Tibial artery (tissue), 4 donors: ENCODE results near the gene SLAMF9.

ENCODE experiments used
- DNase-seq, 2 donors: peaks; one replicate each; pipeline ENCODE4 v3.0.0-alpha.2; 2019
- H3K27ac ChIP-seq, 2 donors: fragments of 200-600 bp; sonication (generic) in 1 of 2; 1 replicate in 1 of 2; 2 replicates in 1 of 2; pipeline ENCODE4 v1.5.1; 2018 to 2019; ENCODE audit warnings: mild to moderate bottlenecking in 1 of 2
- H3K27me3 ChIP-seq, 2 donors: fragments of 200-600 bp; sonication (generic) in 1 of 2; one replicate each; pipeline versions ENCODE4 v1.5.1 to v1.6.0; 2016 to 2019
- H3K36me3 ChIP-seq, 3 donors: fragments of 200-600 bp; sonication (generic) in 2 of 3; one replicate each; pipeline ENCODE4 v1.5.1; 2016 to 2019; ENCODE audit warnings: mild to moderate bottlenecking in 2 of 3
- H3K4me1 ChIP-seq, 4 donors: fragments of 200-600 bp; sonication (generic) in 2 of 4; 1 replicate in 3 of 4; 2 replicates in 1 of 4; pipeline ENCODE4 v1.5.1; 2016 to 2019
- H3K4me3 ChIP-seq, 2 donors: fragments of 200-600 bp; sonication (generic) in 1 of 2; 1 replicate in 1 of 2; 2 replicates in 1 of 2; pipeline ENCODE4 v1.5.1; 2018 to 2019; ENCODE audit warnings: mild to moderate bottlenecking in 2 of 2
- H3K9me3 ChIP-seq, 3 donors: fragments of 200-600 bp; sonication (generic) in 1 of 3; one replicate each; pipeline ENCODE4 v1.5.1; 2016 to 2019
- intact Hi-C: fragments of 100-400 bp; cut with DNase I; formaldehyde crosslinking; loops from one replicate; pipeline ENCODE4 v1.15.0; 2023; ENCODE audit warnings: low total_unique reads
- TF ChIP-seq, protein P1 (sequence below), 2 experiments: fragments of 200-600 bp in 1 of 2; fragments of 450-650 bp in 1 of 2; IDR thresholded peaks; one replicate each; pipeline ENCODE4 v1.5.1; 2017 to 2019; ENCODE audit warnings: antibody characterized with exemption in 2 of 2, mild to moderate bottlenecking in 1 of 2, moderate library complexity in 1 of 2

Gene SLAMF9

DNA sequence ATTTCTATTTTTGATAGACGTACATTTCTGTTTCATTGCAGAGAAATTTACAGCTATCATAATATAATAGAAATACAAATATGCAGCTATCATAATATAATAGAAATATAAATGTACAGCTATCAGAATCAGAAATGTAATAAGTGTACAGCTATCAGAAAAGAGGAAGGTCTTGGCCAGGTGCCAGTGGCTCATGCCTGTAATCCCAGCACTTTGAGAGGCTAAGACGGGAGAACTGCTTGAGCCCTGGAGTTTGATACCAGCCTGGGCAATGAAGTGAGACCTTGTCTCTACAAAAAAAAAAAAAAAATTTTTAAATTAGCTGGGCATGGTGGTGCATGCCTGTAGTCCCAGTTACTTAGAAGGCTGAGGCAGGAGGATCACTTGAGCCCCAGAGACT lies 39.9 kb upstream of the SLAMF9 start:
- no peaks in the 10 kb centered on the region for H3K9me3 ChIP-seq
- DNase-seq = no peak
- H3K4me3 ChIP-seq = no peak overlapping the region
- H3K27me3 ChIP-seq = peaks cover 0 to 3% of the 10 kb centered on the region in 2 donors
- intact Hi-C loops = no loop called here
- H3K27ac ChIP-seq = no peak overlapping the region
- no peaks in the 10 kb centered on the region for H3K36me3 ChIP-seq
- TF ChIP-seq, protein P1, sequence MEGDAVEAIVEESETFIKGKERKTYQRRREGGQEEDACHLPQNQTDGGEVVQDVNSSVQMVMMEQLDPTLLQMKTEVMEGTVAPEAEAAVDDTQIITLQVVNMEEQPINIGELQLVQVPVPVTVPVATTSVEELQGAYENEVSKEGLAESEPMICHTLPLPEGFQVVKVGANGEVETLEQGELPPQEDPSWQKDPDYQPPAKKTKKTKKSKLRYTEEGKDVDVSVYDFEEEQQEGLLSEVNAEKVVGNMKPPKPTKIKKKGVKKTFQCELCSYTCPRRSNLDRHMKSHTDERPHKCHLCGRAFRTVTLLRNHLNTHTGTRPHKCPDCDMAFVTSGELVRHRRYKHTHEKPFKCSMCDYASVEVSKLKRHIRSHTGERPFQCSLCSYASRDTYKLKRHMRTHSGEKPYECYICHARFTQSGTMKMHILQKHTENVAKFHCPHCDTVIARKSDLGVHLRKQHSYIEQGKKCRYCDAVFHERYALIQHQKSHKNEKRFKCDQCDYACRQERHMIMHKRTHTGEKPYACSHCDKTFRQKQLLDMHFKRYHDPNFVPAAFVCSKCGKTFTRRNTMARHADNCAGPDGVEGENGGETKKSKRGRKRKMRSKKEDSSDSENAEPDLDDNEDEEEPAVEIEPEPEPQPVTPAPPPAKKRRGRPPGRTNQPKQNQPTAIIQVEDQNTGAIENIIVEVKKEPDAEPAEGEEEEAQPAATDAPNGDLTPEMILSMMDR (IDR thresholded peaks at IDR 0.05) = no peak
- H3K4me1 ChIP-seq = no peaks in the 10 kb centered on the region

DNA sequence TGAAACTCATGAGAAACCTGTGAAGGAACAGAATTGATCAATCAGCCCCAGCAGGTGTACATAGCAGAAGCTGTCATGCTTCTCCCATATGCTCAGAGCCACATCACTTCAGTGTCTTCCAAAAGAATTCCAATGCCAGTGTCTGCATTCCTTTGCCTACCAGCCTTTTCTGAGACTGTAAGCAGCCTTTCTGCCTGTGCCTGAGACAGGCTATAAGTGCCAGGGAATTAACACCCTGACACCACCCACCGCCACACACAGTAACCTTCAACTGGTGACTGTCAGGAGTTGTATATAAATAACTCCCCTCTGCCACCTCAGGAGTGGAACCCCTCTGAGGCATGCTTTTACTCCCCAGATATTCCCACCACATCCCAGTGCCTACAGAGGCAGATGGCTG lies 38.1 kb upstream of the SLAMF9 start:
- no peak for DNase-seq
- Histone ChIP-seq H3K9me3 (no peaks in the 10 kb centered on the region), H3K4me3 (no peak overlapping the region), H3K36me3 (no peaks in the 10 kb centered on the region), H3K4me1 (no peaks in the 10 kb centered on the region), H3K27ac (no peak overlapping the region), H3K27me3 (peaks cover 0 to 7% of the 10 kb centered on the region in 2 donors)
- TF ChIP-seq, protein P1 (IDR thresholded peaks at IDR 0.05) = no peak
- intact Hi-C loops = no loop called here

DNA sequence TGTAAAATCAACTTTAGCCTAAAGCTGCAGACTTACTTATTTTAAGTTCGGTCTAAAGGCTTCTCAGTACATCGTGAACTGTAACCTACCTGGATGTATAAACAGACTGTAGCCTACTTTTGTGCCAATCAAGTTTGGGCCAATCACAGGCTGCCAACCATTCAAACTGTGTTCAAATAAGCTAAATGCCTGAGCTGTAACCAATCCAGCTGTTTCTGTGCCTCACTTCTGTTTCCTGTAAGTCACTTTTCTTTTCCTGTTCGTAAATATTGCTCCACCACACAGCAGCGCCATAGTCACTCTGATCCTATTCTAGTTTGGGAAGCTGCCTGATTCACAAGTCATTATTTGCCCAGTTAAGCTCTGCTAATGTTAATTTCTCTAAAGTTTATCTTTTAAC lies 37.5 kb upstream of the SLAMF9 start:
- Histone ChIP-seq H3K4me1 (no peaks in the 10 kb centered on the region), H3K27ac (no peak overlapping the region), H3K27me3 (peaks cover 0 to 7% of the 10 kb centered on the region in 2 donors), H3K4me3 (no peak overlapping the region), H3K36me3 (no peaks in the 10 kb centered on the region), H3K9me3 (no peaks in the 10 kb centered on the region)
- intact Hi-C loops = no loop called here
- DNase-seq = no peak
- TF ChIP-seq, protein P1 (IDR thresholded peaks at IDR 0.05) = no peak

DNA sequence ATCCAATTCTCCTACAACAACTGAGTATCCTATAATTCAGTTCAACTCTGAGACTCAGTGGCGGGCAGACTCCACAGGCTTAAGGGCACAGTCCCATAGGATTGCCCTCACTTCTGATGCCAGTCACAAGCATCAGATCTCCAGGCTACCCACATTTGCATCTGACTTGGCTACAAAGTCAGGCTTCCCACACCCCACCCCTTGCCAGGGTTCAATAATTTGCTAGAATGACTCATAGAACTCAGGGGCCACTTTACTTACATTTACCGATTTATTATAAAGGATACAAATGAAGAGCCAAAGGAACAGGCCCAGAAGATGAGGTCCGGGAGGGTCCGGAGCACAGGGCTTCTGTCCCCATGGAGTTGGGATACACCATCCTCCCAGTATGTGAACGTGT lies 36.0 kb upstream of the SLAMF9 start:
- TF ChIP-seq, protein P1 (IDR thresholded peaks at IDR 0.05) = no peak
- Histone ChIP-seq H3K27me3 (peaks cover 0 to 7% of the 10 kb centered on the region in 2 donors), H3K27ac (no peak overlapping the region), H3K4me3 (no peak overlapping the region), H3K4me1 (no peaks in the 10 kb centered on the region), H3K36me3 (no peaks in the 10 kb centered on the region), H3K9me3 (no peaks in the 10 kb centered on the region)
- no peak for DNase-seq
- intact Hi-C loops = no loop called here

DNA sequence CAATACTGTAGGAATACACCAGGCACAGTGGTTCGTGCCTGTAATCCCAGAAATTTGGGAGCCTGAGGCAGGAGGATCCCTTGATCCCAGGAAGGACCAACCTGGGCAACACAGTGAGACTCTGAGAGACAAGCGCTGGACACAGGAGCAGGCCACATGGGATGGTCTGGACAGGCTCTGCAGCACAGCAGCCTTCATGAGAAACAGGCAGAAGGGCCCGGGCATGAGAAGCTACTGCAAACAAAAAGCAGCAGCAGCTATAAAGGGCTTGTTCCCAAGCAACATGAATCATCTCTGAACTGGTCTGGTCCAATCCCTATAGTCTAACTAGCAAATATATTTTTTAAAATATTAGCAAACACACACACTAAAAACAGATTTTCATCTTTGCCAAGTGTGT lies 35.5 kb upstream of the SLAMF9 start:
- H3K4me1 ChIP-seq = no peaks in the 10 kb centered on the region
- DNase-seq = no peak
- peaks cover 0 to 7% of the 10 kb centered on the region in 2 donors for H3K27me3 ChIP-seq
- H3K4me3 ChIP-seq = no peak overlapping the region
- intact Hi-C loops = no loop called here
- H3K9me3 ChIP-seq = no peaks in the 10 kb centered on the region
- TF ChIP-seq, protein P1 (IDR thresholded peaks at IDR 0.05) = no peak
- H3K27ac ChIP-seq = no peak overlapping the region
- H3K36me3 ChIP-seq = no peaks in the 10 kb centered on the region

DNA sequence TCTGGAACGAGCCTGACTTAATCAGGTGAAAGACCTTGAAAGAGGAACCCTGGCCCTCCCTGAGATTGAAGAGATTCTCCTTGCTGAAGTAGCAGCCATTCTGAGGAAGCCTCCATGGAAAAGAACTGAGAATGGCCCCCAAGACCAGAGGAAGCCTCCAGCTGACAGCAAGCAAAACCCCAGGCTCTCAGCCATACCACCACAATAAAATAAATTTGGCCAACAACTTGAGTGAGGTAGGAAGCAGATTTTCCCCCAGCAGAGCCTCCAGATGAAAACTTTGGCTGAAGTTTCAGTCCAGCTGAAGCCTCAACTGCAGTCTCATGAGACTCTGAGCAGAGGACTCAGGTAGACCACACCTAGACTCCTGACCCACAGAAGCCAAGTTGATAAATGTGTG lies 34.0 kb upstream of the SLAMF9 start:
- H3K27me3 ChIP-seq = peaks cover 0 to 7% of the 10 kb centered on the region in 2 donors
- no peaks in the 10 kb centered on the region for H3K9me3 ChIP-seq
- TF ChIP-seq, protein P1 (IDR thresholded peaks at IDR 0.05) = no peak
- intact Hi-C loops = no loop called here
- no peak overlapping the region for H3K27ac ChIP-seq
- H3K36me3 ChIP-seq = no peaks in the 10 kb centered on the region
- H3K4me3 ChIP-seq = no peak overlapping the region
- no peaks in the 10 kb centered on the region for H3K4me1 ChIP-seq
- no peak for DNase-seq
